HEK293T (cell line): ENCODE results near the gene FAM81A.

ENCODE experiments used
- ARNT ChIP-seq: fragments of 450-650 bp; IDR thresholded peaks from 2 replicates; pipeline ENCODE4 v1.6.1; 2017; ENCODE audit warnings: mild to moderate bottlenecking
- BHLHE40 ChIP-seq: fragments of 450-650 bp; IDR thresholded peaks from 2 replicates; pipeline ENCODE4 v1.6.1; 2016; ENCODE audit warnings: mild to moderate bottlenecking, moderate library complexity, borderline replicate concordance
- ELF4 ChIP-seq: fragments of 450-650 bp; IDR thresholded peaks from 2 replicates; pipeline ENCODE4 v1.6.1; 2017; ENCODE audit warnings: antibody characterized with exemption
- FOXA1 ChIP-seq: fragments of 450-650 bp; IDR thresholded peaks from 2 replicates; pipeline ENCODE4 v1.6.1; 2016; ENCODE audit warnings: mild to moderate bottlenecking
- FOXK2 ChIP-seq: fragments of 450-650 bp; IDR thresholded peaks from 2 replicates; pipeline ENCODE4 v1.6.1; 2016; ENCODE audit warnings: mild to moderate bottlenecking
- FOXM1 ChIP-seq: fragments of 450-650 bp; IDR thresholded peaks from 2 replicates; pipeline ENCODE4 v1.6.1; 2017; ENCODE audit warnings: mild to moderate bottlenecking, borderline replicate concordance
- HDGF ChIP-seq: fragments of 450-650 bp; IDR thresholded peaks from 2 replicates; pipeline ENCODE4 v1.6.1; 2017; ENCODE audit warnings: antibody characterized with exemption, borderline replicate concordance
- L3MBTL2 ChIP-seq: fragments of 450-650 bp; conservative IDR thresholded peaks from 2 replicates; pipeline ENCODE4 v1.6.1; 2016; ENCODE audit warnings: mild to moderate bottlenecking
- LEF1 ChIP-seq: fragments of 450-650 bp; IDR thresholded peaks from 2 replicates; pipeline ENCODE4 v1.6.1; 2017; ENCODE audit warnings: mild to moderate bottlenecking, borderline replicate concordance
- SP1 ChIP-seq: fragments of 450-650 bp; IDR thresholded peaks from 2 replicates; pipeline ENCODE4 v1.6.1; 2017
- SUZ12 ChIP-seq: fragments of 450-650 bp; IDR thresholded peaks from 2 replicates; pipeline ENCODE4 v1.6.1; 2016; ENCODE audit warnings: mild to moderate bottlenecking
- TARDBP ChIP-seq: fragments of 450-650 bp; IDR thresholded peaks from 2 replicates; pipeline ENCODE4 v1.6.1; 2016
- TF ChIP-seq, protein P1 (sequence below): fragments of 450-650 bp; IDR thresholded peaks from 2 replicates; pipeline ENCODE4 v1.6.1; 2016

DNA sequence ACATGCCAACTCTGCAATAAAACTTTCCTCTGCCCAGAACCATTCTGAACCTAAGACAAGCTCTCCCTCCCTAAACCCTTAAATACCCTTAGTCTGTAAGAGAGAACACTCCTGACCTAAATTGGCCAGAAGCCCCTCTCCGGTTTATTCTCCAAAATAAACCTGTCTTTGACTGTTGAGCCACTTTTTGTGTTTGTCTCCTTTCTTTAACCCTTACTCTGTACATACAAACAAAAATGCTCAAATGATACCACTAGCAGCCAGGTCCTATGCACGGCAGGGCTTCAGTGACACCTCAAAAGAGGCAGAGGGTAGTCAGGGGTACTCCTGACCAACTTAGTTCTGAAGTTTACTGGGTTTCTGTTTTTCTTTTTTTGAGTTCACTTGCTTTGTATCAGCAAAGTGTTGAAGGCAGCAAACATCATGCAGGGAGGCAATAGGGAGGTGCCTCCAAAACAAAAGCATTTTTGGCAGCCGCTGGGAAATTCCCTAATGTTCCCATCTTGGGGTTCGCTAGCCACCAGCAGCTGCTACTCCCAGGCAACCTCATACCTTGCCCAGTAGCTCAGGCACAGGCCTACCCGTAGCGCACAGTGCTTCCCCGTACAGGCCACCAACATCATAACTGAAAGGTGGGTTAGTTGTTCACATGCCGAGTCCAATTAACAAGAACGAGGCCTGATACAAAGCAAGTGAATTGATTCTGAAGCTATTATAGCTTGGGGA, 110.7 kb downstream of the FAM81A start:
- TF ChIP-seq ARNT, result no peak
- TF ChIP-seq TARDBP, result no peak
- TF ChIP-seq, protein P1, sequence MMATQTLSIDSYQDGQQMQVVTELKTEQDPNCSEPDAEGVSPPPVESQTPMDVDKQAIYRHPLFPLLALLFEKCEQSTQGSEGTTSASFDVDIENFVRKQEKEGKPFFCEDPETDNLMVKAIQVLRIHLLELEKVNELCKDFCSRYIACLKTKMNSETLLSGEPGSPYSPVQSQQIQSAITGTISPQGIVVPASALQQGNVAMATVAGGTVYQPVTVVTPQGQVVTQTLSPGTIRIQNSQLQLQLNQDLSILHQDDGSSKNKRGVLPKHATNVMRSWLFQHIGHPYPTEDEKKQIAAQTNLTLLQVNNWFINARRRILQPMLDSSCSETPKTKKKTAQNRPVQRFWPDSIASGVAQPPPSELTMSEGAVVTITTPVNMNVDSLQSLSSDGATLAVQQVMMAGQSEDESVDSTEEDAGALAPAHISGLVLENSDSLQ, result no peak
- no peak for TF ChIP-seq LEF1
- no peak for TF ChIP-seq BHLHE40
- no peak for TF ChIP-seq HDGF
- TF ChIP-seq ELF4, result no peak
- TF ChIP-seq L3MBTL2, result no peak
- no peak for TF ChIP-seq FOXK2
- TF ChIP-seq FOXA1, result no peak
- no peak for TF ChIP-seq SP1
- TF ChIP-seq SUZ12, result no peak
- TF ChIP-seq FOXM1, result no peak
